Pulmonary artery endothelial cell (primary cell): ENCODE data around the gene GLCCI1. TPM values are rescaled to one million over a fixed set of nuclear protein-coding genes. Genes with fewer than 3 reads are reported as not detected.
"Not testable (repeated sequence)": the region's sequence is repeated elsewhere in the genome, so short reads cannot be mapped to it uniquely, and the experiment has no call there.

ENCODE experiments used
- DNase-seq: peaks from one replicate; pipeline ENCODE4 v3.0.0-alpha.2; 2011; ENCODE audit warnings: low read depth, low spot score
- total RNA-seq: library from RNA; depleted of rRNA; stranded (reverse); fragments of >200 nt; gene quantifications from 2 replicates; pipeline ENCODE4 v1.2.3, GENCODE V29; 2014

Gene GLCCI1
- total RNA-seq, 1 donor from 2014 or later, result 1.5 TPM

DNA sequence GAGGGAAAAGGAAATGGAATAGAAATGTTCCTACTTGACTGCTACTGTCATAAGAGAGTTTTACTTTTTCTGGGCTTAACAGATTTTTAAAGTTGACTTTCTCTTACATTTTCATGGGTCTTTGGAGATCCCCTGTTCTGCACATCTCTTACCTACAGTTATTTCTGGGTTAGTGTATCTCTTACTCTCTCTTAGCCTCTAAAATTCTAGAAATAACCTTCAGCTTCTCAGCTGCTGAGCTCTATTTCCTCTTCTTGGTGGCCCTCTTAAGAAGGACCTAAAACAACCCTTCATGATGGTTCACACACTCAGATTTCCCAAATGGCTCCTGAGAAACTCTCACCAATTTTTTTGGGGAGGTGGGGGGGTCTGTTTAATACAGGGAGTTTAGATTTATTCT is 79.5 kb downstream of the GLCCI1 start:
- DNase-seq, result not testable (repeated sequence)

DNA sequence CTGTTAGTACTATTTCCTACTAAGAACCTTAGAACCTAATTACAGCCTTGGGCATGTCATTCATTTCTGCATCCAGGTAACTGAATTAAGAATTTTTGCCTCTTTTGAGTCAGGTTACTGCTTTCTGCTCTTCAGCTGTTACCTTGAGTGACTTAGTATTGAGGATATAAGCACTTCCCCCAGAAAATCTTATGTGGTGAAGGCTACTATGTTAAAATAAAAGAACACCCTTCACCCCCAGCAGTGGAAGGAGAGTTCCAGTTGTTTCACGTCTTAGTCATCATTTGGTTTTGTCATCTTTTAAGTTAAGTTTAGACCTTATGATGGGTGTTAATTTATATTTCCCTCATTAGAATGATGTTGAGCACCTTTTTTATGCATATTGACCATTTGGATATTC is 82.8 kb downstream of the GLCCI1 start:
- DNase-seq, result no peak

DNA sequence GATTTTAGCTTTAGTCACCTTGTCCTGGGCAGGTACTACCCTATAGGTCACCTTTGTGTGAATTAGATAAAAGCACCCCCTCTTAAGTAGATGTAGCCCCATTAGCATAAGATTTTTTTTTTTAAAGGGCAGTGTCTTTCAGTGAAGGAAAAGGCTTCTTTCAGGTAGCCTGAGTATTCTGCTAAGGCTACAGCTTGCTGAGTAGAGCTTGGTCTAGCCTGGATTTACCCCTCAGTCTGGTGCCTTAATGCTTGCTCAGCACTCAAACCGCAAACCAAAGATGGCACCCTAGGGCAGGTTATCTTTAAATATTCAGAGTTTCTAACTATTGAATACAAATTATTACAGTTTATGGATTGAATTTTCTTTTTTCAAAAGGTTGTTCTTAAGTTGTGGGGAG is 83.4 kb downstream of the GLCCI1 start:
- DNase-seq, result no peak

DNA sequence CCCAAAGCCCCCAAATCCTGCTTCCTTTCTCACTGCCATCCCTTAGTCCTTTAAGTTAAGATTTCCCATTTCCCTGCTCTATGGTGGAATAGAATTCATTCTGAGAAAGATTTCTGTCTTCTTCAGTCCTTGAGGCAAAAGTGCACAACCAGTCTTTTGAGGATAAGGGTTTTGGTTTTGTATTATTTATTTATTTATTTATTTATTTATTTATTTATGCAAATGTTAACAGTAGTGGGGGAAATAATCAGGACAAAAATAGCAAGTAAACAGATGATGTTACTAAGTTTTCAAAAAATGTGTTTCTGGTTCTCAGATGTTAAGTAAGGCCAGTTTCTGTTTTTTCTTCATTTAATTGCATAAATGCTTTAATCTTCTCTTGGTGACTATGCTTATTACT is 84.2 kb downstream of the GLCCI1 start:
- no peak for DNase-seq

DNA sequence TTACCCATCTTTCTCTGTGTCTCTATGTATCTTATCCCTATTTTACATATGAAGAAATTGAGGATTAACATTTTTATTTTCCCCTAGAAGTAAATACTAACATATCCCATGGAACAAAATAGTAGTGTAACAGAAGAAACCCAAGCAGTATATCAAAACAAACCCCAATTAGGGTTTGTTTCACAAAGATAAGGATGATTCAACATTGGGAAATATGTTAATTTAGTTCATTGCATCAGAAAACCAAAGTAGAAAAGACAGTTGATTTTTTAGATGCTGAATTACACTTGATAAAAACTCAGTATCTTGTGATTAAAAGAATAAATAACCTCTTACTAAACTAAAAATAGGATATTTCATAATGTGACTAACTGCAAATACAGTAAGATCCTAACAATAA is 87.8 kb downstream of the GLCCI1 start:
- DNase-seq, result no peak

DNA sequence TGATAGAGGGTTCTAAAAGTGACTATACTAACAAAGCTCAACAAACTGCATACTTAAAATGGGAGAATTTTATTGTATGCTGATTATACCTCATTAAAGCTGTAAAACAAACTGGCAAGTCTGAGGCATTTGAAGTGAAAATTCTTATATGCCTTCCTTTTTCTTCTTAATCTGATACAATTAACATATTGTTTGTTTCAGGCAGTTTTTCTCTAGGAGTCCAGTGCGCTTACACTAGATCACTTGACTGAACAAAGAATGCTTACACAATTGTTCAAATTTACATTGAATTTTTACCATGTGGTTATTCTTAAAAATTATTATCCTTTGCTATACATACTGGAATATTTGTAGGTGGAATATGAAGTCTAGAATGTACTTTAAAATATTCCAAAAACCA is 89.0 kb downstream of the GLCCI1 start:
- DNase-seq, result no peak

DNA sequence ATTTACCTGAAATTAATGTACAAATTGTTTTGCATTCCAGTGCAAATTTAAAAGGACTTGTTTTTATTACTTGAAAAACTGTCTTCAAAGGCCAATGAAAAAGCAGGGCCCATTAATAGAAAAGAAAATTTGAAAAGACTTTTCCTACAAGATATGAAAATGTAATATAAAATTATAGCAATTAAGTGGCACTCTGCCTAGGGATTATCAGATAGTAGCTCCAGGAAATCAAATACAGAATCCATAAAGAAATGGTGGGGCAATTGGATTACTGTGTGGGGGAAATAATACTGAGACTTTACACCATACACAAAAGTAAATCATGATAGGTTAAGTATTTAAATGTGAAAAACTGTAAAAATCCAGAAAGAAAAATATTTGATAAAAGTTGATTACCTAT is 89.7 kb downstream of the GLCCI1 start:
- DNase-seq, result no peak

DNA sequence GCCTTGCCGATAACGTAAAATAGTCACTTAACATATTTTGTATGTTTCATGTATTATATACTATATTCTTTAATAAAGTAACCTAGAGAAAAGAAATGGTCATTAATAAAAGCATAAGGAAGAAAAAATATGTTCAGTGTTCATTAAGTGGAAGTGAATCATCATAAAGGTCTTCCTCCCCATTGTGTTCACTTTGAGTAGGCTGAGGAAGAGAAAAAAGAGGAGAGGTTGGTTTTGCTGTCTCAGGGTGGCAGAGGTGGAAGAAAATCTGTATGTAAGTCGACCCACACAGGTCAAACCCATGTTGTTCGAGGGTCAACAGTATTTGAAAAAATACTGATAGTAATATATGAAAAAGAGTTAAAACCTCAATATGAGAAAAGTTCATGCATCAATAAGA is 90.3 kb downstream of the GLCCI1 start:
- peak; percentile 45 for DNase-seq

DNA sequence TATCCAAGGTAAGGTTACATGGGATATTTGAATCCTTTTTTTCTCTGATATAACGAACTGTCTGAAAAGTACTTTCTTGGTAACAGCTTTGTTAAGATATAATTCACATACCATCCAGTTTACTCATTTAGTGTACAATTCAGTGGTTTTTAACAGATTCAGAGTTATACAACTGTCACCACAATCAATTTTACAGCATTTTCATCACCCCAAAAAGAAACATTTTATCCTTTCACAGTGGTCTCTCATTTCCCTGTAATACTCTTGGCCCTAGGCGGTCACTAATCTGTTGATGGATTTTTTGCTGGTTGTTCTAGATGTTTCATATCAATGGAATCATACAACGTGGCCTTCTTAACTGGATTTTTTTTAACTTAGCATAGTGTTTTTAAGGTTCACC is 91.6 kb downstream of the GLCCI1 start:
- DNase-seq, result no peak

DNA sequence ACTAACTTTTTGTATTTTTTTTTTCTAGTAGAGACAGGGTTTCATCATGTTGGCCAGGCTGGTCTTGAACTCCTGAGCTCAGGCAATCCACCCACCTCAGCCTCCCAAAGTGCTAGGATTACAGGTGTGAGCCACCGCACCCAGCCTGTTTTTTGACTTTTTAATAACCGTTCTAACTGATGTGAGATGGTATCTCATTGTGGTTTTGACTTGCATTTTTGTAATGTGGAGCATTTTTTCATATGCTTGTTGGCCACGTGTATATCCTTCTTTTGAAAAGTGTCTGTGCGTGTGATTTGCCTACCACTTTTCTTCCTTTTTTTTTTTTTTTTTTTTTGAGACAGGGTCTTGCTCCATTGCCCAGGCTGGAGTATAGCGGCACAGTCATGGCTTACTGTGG is 94.7 kb downstream of the GLCCI1 start:
- not testable (repeated sequence) for DNase-seq

DNA sequence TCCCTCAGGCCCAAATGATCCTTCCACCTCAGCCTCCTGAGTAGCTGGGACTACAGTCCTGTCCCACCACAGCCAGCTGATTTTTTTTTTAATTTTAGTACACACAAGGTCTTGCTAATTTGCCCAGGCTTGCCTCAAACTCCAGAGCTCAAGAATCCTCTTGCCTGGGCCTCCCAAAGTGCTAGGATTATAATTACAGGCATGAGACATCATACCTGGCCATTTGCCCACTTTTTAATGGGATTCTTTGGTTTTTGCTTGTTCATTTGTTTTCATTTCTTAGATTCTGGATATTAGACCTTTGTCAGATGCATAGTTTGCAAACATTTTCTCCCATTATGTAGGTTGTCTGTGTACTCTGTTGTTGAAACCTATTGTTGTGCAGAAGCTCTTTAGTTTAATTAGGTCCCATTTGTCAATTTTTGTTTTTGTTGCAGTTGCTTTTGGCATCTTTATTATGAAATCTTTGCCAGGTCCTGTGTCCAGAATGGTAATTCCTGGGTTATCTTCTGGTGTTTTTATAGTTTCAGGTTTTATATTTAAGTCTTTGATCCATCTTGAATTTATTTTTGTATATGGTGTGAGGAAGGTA is 95.2 kb downstream of the GLCCI1 start:
- DNase-seq, result no peak

DNA sequence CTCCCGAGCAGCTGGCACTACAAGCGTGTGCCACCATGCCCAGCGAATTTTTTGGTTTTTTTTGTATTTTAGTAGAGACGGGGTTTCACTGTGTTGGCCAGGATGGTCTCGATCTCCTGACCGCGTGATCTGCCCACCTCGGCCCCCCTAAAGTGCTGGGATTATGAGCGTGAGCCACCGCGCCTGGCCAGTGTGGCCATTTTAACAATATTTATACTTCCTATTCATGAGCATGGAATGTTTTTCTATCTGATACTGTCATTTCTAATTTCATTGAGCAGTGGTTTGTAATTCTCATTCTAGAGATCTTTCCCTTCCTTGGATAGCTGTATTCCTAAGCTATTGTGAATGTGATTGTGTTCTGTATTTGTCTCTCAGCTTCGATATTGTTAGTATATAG is 96.2 kb downstream of the GLCCI1 start:
- DNase-seq, result no peak

DNA sequence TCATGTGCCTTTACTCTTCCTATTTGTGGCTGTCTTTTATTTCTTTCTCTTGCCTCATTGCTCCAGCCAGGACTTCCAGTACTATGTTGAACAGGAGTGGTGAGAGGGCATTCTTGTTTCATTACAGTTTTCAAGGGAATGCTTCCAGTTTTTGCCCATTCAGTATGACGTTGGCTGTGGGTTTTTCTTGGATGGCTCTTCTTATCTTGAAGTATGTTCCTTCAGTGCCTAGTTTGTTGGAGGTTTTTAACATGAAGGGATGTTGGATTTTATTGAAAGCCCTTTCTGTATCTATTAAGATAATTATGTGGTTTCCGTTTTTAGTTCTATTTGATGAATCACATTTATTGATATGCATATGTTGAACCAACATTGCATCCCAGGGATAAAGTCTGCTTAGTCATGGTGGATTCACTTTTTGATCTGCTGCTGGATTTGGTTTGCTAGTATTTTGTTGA is 96.8 kb downstream of the GLCCI1 start:
- DNase-seq, result no peak

DNA sequence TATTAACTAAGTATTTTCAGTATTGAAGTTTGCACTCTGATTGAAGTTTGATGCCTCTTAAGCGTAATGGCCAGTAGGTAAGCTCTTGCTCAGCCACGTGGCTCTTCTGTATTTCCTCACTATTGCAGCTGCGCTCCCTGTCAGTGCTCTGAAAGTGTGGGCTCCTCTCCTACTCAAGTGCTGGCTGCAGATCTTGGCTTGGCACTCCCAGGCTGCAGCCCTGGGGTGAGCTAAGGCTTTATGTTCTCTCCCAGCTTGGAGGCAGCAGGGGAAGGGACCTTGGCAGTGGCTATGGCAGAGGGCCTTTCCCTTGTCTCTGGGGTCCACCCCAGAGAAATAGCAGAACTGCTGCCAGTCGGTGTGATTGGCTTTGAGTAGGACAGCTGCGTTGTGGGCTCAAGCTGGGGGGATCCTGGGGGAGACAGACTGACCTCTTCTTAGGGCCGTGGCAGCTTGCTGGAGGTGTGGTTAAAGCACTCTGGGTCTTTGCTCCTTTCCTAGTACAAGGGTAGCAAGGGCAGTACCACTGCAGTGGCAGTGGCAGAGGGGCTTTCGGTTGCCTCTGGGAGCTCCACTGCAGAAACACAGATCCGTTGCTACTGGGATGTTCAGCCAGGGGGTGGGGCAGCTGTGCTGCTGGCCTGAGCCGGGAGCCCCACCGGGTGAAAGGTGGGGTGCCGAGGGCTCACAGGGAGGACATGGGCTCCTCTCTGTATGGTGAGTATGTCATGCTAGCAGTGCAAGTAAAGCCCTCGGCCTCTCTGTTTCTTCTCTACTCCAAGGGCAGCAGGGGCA is 100.5 kb downstream of the GLCCI1 start:
- DNase-seq, result no peak

DNA sequence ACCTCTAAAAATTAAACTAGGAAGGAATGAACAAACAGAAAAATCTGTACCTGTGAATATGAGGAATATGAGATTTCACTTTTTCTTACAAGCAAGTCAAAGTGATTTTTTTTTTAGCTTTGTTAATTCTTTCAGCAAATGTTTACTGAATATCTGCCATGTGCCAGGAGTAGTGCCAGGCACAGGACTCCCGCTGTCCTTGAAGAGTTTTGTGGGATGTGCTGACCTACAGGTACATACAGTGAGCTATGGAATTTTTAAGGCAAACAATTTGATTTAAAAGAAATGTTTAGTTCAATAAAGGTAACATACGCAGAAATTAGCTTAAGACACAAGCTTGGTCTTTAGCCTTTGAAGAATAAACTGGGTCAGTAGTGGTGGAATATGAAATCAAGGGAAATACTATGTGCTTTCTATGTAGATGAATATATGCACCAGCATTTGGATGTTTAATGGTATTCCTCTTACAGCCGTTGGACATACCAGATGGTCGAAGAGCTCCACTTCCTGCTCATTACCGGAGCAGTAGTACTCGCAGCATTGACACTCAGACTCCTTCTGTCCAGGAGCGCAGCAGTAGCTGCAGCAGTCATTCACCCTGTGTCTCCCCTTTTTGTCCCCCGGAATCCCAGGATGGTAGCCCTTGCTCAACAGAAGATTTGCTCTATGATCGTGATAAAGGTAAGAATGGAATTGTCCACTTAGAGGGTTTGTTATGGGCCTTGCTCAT is 102.0 kb downstream of the GLCCI1 start:
- no peak for DNase-seq

DNA sequence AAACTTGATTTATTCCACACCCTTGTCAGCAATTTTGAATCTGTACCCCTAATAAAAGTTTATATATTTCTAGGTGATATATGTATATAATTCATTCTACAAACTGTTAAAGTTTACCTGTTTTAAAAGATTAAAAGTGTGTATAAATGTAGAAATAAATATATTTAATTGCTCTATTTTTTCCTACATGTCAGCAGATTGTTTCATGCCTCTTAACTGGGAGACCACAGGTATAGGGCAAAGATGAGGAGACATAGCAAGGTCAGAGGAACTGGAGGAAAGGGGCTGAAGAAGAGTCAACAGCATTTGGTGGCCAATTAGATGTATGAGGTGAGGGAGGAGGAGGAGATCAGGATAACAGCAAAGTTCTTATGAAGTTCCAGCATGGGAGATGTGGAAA is 109.8 kb downstream of the GLCCI1 start:
- no peak for DNase-seq

DNA sequence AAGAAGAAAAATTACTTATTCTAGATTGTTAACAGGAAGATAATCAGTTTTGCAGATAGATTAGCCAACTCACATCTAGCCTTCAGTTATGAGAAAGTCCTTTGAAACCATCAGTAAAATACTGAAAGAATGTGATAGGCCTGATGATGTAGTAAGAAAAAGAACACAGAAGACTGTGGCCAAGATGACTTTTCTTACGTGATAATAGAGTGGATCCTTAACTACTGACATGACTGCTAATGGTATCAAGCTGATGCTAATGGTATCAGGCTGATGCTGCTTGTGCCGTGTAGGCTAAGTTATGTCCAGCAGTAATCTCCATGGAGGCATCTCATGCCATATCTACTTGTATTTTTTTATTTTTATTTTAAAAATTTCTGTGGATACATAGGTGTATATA is 114.2 kb downstream of the GLCCI1 start:
- DNase-seq, result no peak

DNA sequence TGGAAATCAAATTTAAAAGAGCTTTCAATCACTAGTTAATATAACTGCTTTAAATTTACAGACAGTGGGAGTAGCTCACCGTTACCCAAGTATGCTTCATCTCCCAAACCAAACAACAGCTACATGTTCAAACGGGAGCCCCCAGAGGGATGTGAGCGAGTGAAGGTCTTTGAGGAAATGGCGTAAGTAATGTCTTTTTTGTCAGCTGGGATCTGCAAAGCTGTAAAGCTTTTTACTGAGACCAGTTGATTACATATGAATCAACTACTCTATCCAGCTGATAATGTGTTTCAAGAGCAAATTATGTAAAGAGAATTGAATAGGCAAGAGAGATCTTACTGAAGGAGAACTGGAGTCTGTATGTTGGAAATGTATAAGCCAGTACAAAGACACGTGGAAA is 116.2 kb downstream of the GLCCI1 start:
- no peak for DNase-seq

DNA sequence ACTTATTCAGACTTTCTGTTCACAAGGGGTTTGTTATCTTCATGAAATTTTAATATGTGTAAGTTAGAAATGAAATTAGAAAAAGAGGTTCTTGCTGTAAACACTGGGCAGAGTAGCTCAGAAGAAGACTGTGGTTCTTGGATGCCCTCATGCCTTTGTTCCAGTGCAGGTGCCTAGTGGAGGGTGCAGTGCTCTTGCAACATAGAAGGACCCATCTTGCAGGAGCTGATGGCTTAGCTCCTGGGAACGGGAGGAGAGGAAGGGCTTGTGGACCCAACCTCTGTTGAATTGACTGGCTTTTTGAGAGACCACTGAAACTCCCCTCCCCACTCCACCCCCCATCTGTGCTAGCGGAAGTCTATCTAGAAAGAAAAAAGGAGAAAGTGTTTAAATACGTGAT is 116.8 kb downstream of the GLCCI1 start:
- DNase-seq, result no peak

DNA sequence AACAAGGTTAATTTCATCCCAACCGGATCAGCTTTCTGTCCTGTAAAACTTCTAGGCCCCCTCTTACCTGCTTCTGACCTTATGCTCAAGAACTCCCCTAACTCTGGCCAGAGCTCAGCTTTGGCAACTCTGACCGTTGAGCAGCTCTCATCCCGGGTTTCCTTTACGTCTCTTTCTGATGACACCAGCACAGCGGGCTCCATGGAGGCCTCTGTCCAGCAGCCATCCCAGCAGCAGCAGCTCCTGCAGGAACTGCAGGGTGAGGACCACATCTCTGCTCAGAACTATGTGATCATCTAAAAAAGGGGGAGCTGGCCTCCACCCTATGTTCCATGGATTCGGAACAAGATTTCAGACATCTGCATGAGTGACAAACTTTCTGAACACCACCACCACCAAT is 117.6 kb downstream of the GLCCI1 start:
- DNase-seq, result no peak

DNA sequence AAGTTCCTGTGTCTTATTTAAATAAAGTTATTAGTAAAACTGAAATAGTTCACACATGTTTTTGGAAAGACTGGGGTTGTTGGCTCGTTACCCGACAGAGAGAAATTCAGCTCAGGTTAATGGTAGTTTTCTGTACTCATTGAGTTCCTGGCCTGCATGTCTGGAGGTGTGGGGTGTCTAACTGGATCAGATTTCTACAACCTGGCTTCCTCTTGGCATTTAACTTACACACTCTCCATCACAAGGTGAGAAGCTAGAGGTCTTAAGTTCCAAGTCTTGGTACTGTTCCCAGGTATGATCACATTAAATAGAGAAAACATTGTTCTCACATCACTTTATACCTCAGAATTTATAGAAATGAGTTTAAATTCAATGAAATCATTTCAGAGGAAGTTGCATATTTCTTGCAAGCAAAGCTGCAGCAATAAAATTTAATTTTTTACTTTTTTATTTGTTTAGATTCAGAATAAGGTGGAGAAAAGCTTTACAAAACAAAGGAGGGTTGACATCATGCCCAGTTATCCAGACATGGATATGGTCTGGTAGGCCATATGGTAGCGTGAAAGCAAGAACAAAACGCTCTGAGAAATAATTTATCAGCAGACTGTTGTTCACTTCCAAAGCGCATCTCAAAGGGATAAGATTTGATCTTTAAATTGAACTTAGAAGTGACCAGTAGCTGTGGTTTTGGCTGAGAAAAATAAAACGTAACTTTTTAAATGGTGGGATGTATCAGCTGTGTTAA is 120.6 kb downstream of the GLCCI1 start:
- DNase-seq, result no peak

DNA sequence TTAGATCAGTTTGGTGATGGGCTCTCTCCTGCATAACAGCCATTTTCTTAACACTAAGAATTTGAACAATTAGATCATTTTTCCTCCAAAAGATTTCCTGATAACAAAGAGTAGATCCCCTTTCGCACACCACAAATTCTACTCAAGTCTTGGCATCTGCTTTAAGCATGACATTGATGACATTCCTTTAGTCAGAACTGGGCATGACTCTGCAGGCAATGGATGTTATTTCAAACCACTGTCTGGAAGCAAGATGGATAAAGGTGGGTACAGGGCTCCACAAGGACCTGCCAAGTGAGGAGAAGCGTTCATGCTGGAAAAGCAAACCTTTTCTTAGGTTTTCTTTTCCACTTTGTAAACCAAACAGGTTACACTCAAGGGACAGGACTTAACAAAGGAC is 123.5 kb downstream of the GLCCI1 start:
- DNase-seq, result no peak
